ENCODE data around the gene TNFSF10. TPM values are rescaled to one million over a fixed set of nuclear protein-coding genes. Genes with fewer than 3 reads are reported as not detected.
A peak's percentile ranks its signal among the peaks of the same experiment; 100 is the strongest.

TNFSF10 gene
- total RNA-seq, 3 donors from 2014 or later (not counting 1 experiment from before 2014, with no cell fraction given): 9.5 to 27.7 (median 18.4) TPM

DNA sequence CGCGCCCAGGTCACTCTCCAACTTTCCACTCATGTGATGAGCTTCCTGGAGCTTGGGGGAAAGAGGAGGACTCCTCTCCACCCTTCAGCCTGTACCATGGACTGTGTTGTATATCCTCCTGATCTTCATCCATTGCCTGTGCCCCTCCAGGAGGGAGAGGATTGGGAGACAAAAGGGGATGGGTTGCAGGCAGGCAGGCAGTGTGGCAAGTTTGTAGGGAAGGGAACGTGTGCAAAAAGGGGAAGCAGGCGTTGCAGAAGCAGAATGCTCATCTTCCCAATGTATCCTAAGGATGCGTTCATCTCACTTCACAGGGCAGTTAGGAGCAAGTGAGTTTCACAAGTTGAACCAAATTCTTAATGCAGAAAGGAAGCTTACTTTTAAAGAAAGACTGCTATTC lies 46.9 kb downstream of the TNFSF10 start:
- DNase-seq (no peak), ATAC-seq (no peak)
- Histone ChIP-seq H3K4me3 (ENCODE audit: low read length) (no peak overlapping the region), H3K27me3 (ENCODE audit: control insufficient read depth, insufficient read depth, low read length) (no peaks in the 10 kb centered on the region), H3K27ac (ENCODE audit: low read length) (no peak overlapping the region), H3K9me3 (ENCODE audit: control insufficient read depth, insufficient read depth, low read length) (no peaks in the 10 kb centered on the region), H3K4me1 (ENCODE audit: control insufficient read depth, insufficient read depth, low read length) (no peaks in the 10 kb centered on the region), H3K36me3 (ENCODE audit: control insufficient read depth, insufficient read depth, low read length) (no peaks in the 10 kb centered on the region)
- WGBS (ENCODE audit: insufficient coverage): 81% methylated on average over 5 of the region's 5 CpGs
- TF ChIP-seq, protein P1, sequence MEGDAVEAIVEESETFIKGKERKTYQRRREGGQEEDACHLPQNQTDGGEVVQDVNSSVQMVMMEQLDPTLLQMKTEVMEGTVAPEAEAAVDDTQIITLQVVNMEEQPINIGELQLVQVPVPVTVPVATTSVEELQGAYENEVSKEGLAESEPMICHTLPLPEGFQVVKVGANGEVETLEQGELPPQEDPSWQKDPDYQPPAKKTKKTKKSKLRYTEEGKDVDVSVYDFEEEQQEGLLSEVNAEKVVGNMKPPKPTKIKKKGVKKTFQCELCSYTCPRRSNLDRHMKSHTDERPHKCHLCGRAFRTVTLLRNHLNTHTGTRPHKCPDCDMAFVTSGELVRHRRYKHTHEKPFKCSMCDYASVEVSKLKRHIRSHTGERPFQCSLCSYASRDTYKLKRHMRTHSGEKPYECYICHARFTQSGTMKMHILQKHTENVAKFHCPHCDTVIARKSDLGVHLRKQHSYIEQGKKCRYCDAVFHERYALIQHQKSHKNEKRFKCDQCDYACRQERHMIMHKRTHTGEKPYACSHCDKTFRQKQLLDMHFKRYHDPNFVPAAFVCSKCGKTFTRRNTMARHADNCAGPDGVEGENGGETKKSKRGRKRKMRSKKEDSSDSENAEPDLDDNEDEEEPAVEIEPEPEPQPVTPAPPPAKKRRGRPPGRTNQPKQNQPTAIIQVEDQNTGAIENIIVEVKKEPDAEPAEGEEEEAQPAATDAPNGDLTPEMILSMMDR (IDR thresholded peaks at IDR 0.05): no peak
- Mint-ChIP-seq H3K27ac (no peak overlapping the region), H3K4me1 (peaks cover 12 to 15% of the 10 kb centered on the region in 2 donors), H3K27me3 (ENCODE audit: low read depth in 2 of 2) (peaks cover 5 to 6% of the 10 kb centered on the region in 2 donors), H3K9me3 (peaks cover 0 to 3% of the 10 kb centered on the region in 2 donors), H3K36me3 (peaks cover 7% of the 10 kb centered on the region), H3K4me3 (peak overlapping the region; percentile 97)
- intact Hi-C loops (cut with micrococcal nuclease): loop anchor here (2.0 kb wide), 1 partner anchor 144 kb away; no protein-coding TSS in a partner anchor

DNA sequence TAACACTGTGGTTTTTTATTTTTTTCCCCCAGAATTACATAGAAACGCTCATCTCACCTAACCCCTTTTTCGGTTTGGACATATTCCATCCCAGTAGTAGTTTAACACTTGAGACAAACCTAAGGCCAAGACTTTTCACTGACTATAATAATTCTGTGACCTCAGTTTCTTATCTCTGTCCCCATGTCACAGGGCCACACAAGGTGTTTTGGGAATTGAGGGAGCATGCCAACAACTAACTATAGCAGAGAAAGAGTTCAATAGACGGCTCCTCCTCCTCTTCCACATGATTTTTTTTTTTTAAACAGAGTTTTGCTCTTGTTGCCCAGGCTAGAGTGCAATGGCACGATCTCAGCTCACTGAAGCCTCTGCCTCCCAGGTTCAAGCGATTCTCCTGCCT lies 47.5 kb downstream of the TNFSF10 start:
- ATAC-seq (no peak), DNase-seq (no peak)
- Mint-ChIP-seq H3K9me3 (peaks cover 0 to 3% of the 10 kb centered on the region in 2 donors), H3K4me1 (peaks cover 12 to 15% of the 10 kb centered on the region in 2 donors), H3K27me3 (ENCODE audit: low read depth in 2 of 2) (peaks cover 6 to 8% of the 10 kb centered on the region in 2 donors), H3K36me3 (peaks cover 7% of the 10 kb centered on the region), H3K27ac (no peak overlapping the region), H3K4me3 (no peak overlapping the region)
- 94% methylated on average over 4 of the region's 5 CpGs for WGBS (ENCODE audit: insufficient coverage)
- Histone ChIP-seq H3K4me1 (ENCODE audit: control insufficient read depth, insufficient read depth, low read length) (no peaks in the 10 kb centered on the region), H3K4me3 (ENCODE audit: low read length) (no peak overlapping the region), H3K36me3 (ENCODE audit: control insufficient read depth, insufficient read depth, low read length) (no peaks in the 10 kb centered on the region), H3K27ac (ENCODE audit: low read length) (no peak overlapping the region), H3K27me3 (ENCODE audit: control insufficient read depth, insufficient read depth, low read length) (no peaks in the 10 kb centered on the region), H3K9me3 (ENCODE audit: control insufficient read depth, insufficient read depth, low read length) (no peaks in the 10 kb centered on the region)
- intact Hi-C loops (cut with micrococcal nuclease): loop anchor here (2.0 kb wide), 1 partner anchor 143 kb away; no protein-coding TSS in a partner anchor
- TF ChIP-seq, protein P1 (IDR thresholded peaks at IDR 0.05): no peak

DNA sequence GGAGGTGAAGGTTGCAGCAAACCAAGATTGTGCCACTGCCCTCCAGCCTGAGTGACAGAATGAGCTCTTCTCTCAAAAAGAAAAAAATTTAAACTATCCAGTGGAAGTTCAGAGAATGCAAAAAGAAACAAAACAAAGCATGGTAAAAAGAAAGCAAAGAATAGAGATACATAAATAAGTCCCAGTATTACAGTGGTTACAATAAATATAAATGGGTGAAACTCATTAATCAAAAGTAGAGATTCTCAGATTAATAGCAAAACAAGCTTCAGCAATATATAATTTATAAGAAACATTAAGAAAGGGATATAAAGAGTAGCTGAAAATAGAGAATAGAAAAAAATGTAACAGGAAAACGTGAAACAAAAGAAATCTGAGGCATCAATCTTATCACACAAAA lies 51.3 kb downstream of the TNFSF10 start:
- no peak overlapping the region for H3K27ac Mint-ChIP-seq
- peaks cover 6 to 7% of the 10 kb centered on the region in 2 donors for H3K4me1 Mint-ChIP-seq
- peaks cover 14 to 15% of the 10 kb centered on the region in 2 donors for H3K27me3 Mint-ChIP-seq (ENCODE audit: low read depth in 2 of 2)
- Histone ChIP-seq H3K27me3 (ENCODE audit: control insufficient read depth, insufficient read depth, low read length) (no peaks in the 10 kb centered on the region), H3K4me3 (ENCODE audit: low read length) (no peak overlapping the region), H3K9me3 (ENCODE audit: control insufficient read depth, insufficient read depth, low read length) (no peaks in the 10 kb centered on the region), H3K36me3 (ENCODE audit: control insufficient read depth, insufficient read depth, low read length) (no peaks in the 10 kb centered on the region), H3K4me1 (ENCODE audit: control insufficient read depth, insufficient read depth, low read length) (no peaks in the 10 kb centered on the region), H3K27ac (ENCODE audit: low read length) (no peak overlapping the region)
- H3K9me3 Mint-ChIP-seq: peaks cover 0 to 3% of the 10 kb centered on the region in 2 donors
- no CpG with 5 or more reads among the region's 1 CpG for WGBS (ENCODE audit: insufficient coverage)
- intact Hi-C loops (cut with micrococcal nuclease): no loop called here
- DNase-seq (no peak), ATAC-seq (no peak)
- no peak overlapping the region for H3K4me3 Mint-ChIP-seq
- peaks cover 7% of the 10 kb centered on the region for H3K36me3 Mint-ChIP-seq
- TF ChIP-seq, protein P1 (IDR thresholded peaks at IDR 0.05): no peak

DNA sequence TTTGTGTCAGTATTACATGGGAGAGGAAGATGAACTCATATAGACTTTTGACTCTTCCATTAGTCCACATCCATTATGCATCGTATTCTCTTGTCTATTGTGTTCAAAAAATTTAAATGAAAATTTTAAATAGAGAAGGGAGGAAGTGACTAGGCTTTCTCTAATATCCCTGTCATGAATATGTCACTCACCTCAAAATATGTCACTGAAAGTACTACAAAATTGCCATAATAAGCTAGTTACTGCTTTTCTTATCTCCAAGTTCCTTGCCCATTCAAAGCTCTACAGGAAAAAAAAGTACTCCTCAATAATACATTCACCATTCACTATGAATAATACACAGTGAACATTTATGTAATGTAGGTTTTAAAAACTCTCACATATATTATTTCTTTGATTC lies 52.6 kb downstream of the TNFSF10 start:
- Histone ChIP-seq H3K9me3 (ENCODE audit: control insufficient read depth, insufficient read depth, low read length) (no peaks in the 10 kb centered on the region), H3K4me1 (ENCODE audit: control insufficient read depth, insufficient read depth, low read length) (no peaks in the 10 kb centered on the region), H3K4me3 (ENCODE audit: low read length) (no peak overlapping the region), H3K27me3 (ENCODE audit: control insufficient read depth, insufficient read depth, low read length) (no peaks in the 10 kb centered on the region), H3K36me3 (ENCODE audit: control insufficient read depth, insufficient read depth, low read length) (no peaks in the 10 kb centered on the region), H3K27ac (ENCODE audit: low read length) (no peak overlapping the region)
- Mint-ChIP-seq H3K4me3 (no peak overlapping the region), H3K27ac (no peak overlapping the region), H3K4me1 (no peaks in the 10 kb centered on the region), H3K36me3 (peaks cover 7% of the 10 kb centered on the region), H3K27me3 (ENCODE audit: low read depth in 2 of 2) (peaks cover 17% of the 10 kb centered on the region in 2 donors), H3K9me3 (peaks cover 0 to 3% of the 10 kb centered on the region in 2 donors)
- TF ChIP-seq, protein P1 (IDR thresholded peaks at IDR 0.05): no peak
- ATAC-seq (no peak), DNase-seq (no peak)
- intact Hi-C loops (cut with micrococcal nuclease): no loop called here
- no CpG with 5 or more reads among the region's 1 CpG for WGBS (ENCODE audit: insufficient coverage)

Measured in natural killer cell (primary cell).